AG09319 (cell line): ENCODE measurements around the gene ACOT12.

Experiments
- DNase-seq: peaks from one replicate; pipeline ENCODE4 v3.0.0-alpha.2; 2010; ENCODE audit warnings: low read depth; ENCODE audit errors: extremely low read depth
- TF ChIP-seq, protein P1 (sequence below): IDR thresholded peaks from 2 replicates; pipeline ENCODE4 v1.5.1; 2011; ENCODE audit warnings: low read depth, mild to moderate bottlenecking, inconsistent platforms, low read length, moderate library complexity

The ACOT12 gene

DNA sequence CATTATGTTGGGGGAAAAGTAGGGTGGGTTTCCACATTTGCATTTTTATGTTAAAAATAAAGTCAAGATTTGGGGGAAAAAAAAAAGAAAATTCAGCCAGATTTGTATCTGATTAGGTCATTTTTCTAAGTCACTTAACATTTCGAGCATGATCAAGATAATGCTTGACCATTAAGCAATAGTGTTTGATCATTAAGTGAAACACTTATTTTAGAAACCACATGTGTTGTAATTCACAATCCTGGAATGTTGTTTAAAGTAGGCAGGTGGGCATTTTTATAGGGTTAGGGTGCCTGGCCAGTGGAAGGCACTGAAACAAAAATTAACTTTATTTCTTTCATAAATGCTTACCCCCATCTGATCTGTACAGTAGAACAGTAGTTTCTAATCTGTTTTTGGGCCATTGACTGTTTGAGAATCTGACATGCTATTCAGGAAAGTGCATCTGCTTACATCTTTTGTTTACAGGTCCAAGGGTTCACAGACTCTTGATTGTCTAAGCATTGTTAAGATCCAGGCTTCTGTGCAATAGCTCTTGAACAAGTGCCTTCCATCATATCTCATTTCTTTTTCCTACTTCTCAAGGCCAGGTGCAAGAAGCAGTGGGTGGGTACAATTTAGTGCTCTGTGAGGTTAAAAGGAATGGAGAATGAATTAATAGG, 83.4 kb downstream of the ACOT12 start:
- TF ChIP-seq, protein P1, sequence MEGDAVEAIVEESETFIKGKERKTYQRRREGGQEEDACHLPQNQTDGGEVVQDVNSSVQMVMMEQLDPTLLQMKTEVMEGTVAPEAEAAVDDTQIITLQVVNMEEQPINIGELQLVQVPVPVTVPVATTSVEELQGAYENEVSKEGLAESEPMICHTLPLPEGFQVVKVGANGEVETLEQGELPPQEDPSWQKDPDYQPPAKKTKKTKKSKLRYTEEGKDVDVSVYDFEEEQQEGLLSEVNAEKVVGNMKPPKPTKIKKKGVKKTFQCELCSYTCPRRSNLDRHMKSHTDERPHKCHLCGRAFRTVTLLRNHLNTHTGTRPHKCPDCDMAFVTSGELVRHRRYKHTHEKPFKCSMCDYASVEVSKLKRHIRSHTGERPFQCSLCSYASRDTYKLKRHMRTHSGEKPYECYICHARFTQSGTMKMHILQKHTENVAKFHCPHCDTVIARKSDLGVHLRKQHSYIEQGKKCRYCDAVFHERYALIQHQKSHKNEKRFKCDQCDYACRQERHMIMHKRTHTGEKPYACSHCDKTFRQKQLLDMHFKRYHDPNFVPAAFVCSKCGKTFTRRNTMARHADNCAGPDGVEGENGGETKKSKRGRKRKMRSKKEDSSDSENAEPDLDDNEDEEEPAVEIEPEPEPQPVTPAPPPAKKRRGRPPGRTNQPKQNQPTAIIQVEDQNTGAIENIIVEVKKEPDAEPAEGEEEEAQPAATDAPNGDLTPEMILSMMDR, result no peak
- DNase-seq, result no peak

DNA sequence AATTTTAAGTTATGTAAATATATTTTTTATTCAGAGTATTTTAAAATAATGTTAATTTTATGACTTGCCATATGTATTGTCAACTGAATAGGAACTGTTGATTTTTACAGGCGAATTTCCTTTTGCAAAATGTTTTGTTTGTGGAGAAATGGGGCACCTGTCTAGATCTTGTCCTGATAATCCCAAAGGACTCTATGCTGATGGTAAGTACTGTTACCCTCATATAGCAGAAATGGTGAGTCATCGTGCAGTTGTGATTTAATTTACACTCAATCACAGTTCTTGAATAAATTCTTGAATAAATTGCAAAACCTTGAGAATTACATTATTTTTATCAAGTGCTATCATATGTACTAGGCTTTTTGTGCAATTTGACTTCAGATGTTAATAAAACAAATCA, 85.1 kb downstream of the ACOT12 start:
- TF ChIP-seq, protein P1, result no peak
- no peak for DNase-seq

DNA sequence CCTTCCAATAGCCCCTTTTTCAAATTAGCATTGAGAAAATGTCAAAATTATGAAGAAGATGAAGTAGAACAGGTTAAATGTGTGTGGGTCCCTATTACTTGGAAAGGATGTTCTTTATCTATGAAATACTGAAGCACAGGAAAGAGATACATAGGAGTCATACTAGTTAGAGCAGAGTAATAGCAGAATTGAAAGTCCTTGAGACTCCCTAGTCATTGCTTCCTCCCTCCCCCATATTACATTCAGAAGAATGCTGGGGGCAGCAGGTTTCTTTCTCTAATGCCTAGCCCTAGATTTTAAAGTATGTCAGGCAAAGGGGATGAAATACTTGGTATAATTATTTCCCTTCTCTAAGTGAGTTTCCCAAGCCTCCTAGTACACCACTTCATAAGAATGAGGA, 88.1 kb downstream of the ACOT12 start:
- TF ChIP-seq, protein P1, result no peak
- no peak for DNase-seq

DNA sequence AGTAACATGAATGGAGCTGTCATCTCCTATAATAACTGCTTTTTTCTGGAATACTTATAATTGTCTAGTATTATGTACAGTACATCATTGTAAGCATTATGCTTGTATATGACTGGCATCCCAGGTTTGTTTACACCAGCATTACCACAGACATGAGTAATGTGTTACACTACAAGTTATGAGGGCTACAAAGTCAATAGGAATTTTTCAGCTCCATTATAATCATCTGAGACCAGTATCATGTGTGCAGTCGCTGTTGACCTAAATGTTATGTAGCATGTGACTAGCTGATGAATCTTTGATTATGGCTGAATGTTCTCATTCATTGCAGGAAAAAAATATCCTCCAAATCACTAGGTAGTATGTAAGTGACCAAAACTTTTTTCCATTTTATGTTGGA, 90.4 kb downstream of the ACOT12 start:
- TF ChIP-seq, protein P1, result no peak
- DNase-seq, result peak; percentile 37

DNA sequence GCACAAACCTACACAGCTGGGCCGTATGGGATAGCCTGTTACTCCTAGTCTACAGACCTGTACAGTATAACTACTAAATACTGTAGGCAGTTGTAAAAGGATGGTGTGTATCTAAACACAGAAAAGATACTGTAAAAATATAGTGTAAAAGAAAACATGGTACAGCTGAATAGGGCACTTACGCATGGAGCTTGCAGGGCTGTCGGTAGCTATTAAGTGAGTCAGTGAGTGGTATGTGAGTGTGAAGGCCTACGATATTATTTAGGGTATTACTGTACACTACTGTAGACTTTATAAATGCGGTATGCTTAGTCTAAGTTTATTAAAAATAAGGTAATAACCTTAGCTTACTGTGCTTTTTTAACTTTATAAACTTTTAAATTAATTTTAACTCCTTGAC, 91.3 kb downstream of the ACOT12 start:
- DNase-seq, result no peak
- TF ChIP-seq, protein P1, result no peak

DNA sequence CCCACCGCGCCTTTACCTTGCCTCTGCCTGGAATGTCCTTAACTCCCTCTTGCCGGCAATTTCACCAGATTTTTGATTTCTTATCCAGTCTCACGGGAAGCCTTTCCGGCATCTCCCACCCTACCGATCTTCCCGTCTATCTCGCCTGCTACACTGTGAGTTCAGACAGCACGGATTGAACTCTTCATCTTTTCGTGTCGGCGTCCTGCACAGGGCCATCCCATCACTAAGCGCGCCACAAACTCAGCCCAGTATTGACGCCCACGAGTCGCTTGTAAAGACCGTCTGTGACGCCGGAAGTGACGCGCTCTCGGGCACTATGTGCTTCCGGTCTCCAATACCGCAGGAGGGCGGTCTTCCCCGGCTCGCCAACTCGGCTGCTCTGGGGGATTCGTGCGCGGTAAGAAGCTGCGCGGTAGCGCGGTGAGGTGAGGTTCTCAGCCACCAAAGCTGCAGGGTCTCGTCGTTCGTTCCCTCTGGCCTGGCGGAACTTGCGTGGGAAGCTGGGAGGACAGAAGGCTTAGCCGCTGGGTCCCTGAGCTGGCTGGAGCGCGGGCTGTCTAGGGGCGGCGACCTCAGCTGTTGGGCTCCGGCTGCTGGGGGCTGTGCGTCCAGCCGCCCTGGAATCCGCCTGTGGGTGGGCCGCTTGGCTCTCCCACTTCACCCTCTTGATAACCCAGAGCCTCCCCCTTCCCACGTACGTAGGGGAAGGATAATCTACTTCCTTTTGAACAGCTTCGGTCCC, 92.5 kb downstream of the ACOT12 start, which contains the start of gene ZCCHC9:
TSS of gene ZCCHC9 (plus strand) at position 317 of the 745 bp plus-strand sequence. CDS start 3,171 bp downstream, outside the sequence.
- DNase-seq, result peak; percentile 80
- TF ChIP-seq, protein P1, result peak; percentile 26

DNA sequence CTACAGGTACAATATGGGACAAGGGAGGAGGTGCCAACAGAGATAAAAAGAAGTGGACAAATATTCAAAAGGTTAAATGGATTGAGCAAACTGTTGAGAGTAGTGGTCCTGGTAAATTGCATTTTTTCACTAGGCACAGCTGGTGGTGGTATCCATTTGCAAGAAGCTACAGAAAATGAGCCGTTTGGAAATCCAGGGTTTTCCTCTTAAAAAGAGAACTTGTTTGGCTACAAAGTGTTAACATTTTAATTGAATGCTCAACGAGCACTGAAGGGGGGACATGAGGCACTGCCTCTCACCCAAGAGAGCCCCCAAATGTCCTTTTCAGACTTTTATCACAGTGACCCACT, 93.0 kb downstream of the ACOT12 start:
- no peak for DNase-seq
- TF ChIP-seq, protein P1, result no peak
